ENCODE measurements around the gene PPME1. TPM values are rescaled to one million over a fixed set of nuclear protein-coding genes. Genes with fewer than 3 reads are reported as not detected.

PPME1 gene
- total RNA-seq, 1 donor from 2014 or later = 63.2 TPM

DNA sequence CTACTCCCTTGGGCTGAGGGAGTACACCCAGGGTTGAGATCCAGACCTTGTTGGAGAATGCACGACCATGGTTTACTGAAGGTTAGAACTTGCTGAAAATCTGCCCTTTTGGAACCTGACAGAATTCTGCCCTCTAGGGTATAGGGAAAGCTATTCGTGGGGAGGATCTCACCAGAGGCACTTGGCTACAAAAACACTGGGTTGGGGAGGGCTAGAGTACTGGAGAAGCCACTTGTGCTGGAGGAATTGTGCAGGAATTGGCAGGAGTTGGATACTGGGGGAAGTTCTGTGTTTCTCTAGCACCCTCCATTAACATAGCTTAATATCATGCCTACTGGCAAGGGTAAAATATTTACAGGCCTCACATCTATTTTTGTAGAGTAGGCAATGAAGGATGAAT lies 55.8 kb downstream of the PPME1 start:
- DNase-seq (ENCODE audit: low spot score) = no peak

DNA sequence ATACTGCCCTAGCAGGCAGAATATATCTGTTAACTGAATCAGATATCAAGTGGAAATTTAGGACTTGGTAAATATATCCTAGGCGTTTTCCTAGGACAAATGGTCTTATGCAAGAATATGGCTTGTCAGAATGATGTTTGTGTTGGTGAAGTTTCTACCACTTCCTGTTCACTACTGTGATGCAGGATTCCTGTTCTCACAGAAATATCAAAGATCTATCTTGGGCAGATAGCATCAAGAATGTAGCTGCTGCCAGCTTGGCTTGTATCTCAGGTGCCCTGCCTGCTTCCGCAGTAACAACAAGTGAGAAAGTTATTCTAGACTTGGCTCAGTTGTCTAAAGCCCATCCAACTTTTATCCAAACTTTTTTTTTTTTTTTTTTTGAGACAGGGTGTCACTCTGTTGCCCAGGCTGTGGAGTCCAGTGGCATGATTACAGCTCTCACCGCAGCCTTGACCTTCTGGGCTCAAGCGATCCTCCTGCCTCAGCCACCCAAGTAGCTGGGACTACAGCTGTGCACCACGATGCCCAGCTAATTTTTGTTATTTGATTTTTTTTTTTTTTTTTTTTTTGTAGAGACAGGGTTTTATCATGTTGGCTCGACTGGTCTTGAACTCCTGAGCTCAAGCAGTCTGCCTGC lies 61.3 kb downstream of the PPME1 start:
- DNase-seq (ENCODE audit: low spot score) = no peak

DNA sequence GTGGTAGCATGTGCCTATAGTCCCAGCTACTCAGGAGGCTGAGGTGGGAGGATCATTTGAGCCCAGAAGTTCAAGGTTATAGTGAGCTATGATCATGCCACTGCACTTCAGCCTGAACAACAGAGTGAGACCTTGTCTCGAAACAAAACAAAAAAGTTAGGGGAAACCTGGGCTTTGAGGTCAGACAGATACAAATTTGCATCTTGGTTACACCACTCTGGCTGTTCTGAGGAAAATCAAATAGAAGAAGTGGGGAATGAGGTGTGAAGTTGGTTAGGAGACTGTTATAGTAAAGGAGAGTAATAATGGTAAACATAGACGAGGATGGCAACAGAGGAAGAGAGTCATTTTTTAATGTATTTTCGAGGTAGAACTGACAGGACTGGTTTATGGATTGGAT lies 62.6 kb downstream of the PPME1 start:
- no peak for DNase-seq (ENCODE audit: low spot score)

DNA sequence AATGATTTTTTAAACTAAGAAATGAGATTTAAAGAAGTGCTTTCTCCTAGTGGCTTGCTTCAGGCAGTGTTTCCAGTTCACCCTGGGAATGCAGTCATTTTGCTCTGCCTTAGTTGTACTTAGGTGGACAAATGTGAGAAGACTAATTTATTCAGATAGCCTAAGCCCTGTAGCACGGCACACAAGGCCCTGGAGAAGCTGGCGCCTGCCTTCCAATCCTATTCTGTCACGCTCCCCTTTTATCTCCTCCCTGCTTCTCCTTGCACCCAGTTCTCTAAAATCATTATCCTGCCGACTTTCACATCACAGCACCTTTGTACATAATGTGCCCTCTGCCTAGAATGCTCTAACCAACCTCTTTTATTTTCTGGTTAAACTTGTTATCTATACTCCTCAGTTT lies 64.0 kb downstream of the PPME1 start:
- DNase-seq (ENCODE audit: low spot score) = no peak

DNA sequence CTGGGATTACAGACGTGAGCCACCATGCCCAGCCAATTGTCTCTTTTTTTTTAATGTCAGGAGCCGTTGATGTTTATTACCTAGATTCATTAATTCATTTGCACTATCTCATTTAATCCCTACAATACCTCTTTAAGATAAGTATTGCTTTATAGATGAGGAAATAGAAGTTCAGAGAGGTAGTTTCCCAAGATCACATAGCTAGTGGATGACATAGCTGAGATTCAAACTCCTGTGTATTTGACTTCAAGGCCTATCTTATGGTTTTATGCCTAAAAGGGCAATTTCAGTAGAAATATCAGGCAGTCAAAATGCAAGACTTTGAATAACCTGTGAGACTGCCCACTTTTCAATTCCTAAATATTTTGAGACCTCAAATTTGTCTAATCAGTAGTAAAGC lies 66.5 kb downstream of the PPME1 start:
- DNase-seq (ENCODE audit: low spot score) = no peak

DNA sequence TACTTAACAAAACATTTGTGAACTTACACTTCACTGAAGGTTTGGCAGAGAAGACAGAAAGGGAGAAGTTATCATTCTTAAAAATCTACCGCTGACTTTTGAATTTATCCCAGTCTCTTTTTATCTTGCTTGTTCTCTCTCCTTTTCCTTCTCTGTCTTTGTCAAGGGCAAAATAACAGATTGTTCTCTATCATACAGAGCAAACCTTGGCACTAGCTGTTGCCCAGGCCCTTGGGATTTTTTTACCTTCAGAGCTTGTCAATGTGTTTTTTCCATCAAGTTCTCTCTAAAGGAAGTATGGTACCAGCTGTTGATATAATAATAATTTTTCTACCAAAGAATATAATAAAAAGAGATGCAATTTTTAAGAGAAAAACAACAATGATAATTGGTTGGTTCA lies 67.2 kb downstream of the PPME1 start:
- no peak for DNase-seq (ENCODE audit: low spot score)

DNA sequence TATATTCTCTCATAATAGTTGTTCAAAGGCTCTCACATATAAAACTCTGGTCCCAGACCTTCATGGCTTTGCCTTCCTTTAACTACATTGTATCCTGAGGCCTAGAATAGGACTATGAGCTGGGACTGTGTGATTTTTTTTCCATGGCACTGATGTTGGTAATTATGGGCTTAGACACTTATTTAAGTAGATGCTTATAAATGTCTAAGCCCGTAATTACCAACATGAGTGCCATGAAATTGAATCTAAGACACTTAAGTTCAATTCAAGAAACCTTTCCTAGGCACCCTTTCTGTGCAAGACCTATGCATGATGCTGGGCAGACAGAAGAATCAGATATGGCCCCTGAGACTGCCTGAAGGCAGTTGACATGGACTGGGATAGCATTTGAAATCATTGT lies 77.4 kb downstream of the PPME1 start:
- no peak for DNase-seq (ENCODE audit: low spot score)

DNA sequence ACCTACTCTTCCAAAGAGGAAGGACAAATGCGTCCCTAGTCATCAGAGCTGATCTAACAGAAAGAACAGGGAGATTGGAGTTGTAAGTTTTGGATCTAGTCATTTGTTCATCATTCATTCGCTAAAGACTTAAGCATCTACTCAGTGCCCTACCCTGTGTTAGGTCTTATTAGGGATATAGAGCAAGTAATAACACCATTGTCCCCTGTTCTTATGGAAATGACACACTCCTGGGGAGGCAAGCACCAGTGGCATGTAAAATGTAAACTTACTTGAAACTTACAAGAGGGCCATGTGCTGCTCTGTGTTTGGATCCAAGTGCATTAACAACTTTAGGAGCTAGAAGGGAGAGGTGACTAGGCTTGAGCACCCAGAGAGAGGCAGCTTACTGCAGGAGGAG lies 78.4 kb downstream of the PPME1 start:
- no peak for DNase-seq (ENCODE audit: low spot score)

DNA sequence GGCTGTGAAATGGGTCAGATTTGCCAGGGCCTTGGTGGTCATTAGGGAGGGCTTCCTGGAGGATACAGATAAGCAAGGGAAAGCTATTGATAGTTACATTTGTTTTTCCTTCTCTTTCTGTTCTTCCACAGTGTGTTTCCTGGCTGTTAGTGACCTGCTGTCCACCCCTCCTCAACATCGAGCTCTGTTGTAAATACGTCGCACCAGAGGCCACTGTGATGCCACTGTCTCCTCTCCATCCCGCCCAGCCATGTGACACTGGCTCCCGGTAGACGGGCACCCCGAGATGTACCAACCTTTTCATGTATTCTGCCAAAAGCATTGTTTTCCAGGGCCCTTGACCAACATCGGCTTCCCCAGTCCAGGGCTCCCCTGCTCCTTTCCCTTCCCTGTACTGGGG lies 82.3 kb downstream of the PPME1 start:
- DNase-seq (ENCODE audit: low spot score) = no peak

DNA sequence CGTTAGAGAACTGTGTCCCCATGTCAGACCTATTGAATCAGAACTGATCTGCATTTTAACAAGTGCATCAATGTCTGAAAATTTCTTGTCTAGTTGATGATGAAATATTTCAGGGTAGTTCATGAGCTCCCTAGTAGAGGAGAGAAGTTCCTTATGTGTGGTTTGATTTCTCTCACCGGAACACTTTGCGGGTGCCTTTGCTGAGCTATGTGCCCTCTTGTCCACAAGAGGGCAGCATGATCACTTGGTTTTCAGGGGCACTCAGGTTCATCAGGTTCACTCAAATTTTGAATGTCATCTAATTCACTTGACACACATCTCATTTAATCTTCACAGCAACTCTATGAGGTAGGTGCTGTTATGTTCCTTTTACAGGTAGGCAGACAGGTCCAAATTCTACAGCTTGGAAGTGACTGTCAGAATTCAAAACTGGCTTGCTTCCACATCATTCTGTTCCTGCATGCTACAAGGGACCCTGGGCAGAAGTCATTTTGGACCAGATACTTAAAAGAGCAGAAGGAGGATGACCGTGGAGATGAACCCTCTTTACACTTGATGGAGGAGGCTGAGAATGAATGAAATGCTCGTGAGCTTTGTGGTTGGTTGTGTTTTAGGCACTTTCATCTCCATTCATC lies 84.8 kb downstream of the PPME1 start:
- DNase-seq (ENCODE audit: low spot score) = peak; percentile 69

DNA sequence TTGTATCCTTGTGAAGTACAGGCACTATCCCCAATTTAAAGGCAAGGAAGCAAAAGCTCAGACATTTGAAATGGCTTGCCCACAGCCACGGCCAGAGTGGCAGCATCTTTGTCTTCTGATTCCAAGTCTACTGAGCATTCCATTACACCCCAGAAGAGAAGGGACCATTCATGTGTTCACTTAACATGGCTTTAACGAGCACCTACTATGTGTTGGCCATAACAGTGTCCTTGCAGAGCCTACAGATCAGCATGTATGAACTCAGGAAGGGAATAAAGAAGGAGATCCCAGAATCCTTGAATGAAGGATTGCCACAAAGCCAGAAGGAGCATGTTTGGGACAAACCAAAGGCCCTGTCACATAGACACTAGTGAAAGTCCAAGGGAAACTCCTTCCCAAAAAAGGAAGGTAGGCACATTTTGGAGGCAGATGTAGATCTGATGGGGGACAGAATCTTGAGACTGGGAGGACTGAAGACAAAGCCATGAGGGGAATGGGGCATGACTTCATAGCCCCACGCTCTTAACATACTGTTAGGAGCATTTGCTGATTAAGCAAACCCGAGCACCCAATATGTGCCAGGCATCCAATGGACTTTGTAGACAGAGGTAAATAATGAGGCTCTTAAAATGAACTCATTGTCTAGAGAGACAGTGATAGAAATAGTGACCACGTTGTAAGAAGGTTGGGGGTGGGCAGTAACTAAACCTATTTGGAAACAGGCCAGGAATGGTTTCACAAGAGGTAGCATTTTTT lies 85.5 kb downstream of the PPME1 start:
- DNase-seq (ENCODE audit: low spot score) = no peak

DNA sequence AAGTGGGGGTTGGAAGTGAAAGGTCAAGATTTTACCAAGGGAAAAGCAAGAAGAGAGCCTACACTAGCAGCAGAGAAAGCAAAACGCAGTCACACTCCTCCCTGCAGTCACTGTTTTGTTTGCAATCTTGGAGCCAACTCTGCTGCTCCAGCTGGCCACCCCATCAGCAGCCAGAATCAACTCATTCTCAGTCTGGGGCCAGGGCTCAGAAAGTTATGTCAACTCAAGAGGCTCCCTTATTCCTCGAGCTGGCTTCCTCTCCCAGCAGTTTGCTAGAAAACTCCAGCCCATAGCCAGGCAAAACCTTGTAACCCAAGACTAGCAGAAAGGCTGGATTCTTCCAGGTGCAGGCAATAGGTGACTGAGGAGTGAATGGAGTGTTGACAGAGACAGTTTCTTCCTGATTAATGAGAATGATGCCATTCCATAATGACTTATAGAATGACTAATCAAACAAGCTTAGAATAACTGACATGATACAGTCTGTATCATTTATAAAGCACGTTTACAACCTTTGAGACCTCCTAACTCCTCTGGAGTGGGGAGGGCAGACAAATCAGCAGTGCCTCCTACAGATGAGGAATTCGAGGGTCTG lies 87.0 kb downstream of the PPME1 start:
- DNase-seq (ENCODE audit: low spot score) = peak; percentile 54

DNA sequence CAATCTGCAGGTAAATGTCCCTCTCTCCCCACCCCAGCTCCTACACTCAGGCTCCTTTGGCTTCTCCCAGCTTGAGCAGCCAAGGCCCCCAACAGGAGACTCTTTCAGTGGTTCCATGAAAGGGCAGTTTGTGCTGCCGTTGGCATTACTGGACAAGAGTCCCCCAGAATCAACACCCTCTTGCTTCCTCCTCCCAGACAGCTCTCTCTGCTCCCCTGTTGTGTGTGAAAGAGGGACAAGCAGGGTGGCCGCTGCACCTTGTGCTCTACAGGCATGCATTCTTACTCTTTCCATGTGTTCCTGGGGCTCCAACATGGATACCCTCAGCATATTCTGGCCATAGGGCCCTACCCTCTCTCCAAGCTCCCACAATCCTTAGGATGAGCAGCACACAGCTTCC lies 91.6 kb downstream of the PPME1 start:
- no peak for DNase-seq (ENCODE audit: low spot score)

DNA sequence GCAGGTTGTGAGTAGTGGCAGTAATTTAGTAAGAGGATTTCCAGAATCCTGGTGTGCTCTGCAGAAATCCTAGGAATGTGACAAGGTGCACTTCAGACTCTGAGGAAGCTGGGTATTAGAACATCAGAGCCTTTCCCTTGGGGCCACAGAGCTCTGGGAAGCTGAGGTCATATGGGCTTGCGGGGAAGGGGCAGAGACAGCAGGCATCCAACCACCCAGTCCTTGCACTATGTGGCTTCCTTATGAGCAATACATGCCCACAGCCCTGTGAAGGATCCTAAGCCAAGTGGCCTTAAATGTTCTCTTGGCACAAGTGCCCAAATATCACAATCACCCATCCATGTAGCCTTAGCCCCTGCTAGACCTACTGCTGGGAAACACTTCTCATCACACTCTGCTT lies 94.2 kb downstream of the PPME1 start:
- no peak for DNase-seq (ENCODE audit: low spot score)

DNA sequence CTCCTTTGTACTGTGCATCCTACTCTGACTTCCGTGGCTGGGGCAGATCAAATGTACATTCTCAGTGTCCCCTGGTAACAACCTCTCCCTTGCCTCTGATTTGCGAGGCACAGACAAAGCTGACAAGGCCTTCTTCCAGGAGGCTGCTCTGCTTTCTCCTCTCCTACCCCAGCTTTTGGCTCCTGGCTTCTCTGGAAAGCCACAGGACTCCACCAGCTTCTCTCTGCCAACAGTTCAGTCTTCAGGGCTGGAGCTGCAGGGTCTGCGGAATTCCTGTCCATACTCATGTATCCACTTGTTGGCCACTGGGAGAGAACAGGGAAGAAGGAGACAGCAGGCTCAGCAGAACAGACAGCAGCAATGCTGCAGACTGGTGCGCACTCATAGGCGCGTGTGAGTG lies 95.9 kb downstream of the PPME1 start:
- DNase-seq (ENCODE audit: low spot score) = no peak

DNA sequence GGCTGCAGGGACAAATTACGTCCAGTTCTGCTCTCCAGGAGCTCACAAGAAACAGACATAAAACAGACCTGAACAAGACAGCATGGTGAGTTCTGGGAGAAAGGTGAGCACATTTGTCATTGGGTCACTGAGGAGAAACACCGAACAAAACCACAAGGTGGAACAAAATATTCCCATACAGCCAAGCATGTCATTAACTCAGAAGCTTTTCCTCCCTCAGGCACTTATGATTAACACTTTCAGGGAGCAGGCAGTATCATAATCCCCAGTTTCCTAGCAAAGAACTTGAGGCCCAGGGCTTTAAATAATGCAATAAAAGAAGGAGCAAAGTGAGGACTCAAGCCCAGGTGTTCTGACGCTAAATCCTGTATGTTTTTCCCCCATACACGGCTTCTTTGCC lies 97.4 kb downstream of the PPME1 start:
- DNase-seq (ENCODE audit: low spot score) = no peak

DNA sequence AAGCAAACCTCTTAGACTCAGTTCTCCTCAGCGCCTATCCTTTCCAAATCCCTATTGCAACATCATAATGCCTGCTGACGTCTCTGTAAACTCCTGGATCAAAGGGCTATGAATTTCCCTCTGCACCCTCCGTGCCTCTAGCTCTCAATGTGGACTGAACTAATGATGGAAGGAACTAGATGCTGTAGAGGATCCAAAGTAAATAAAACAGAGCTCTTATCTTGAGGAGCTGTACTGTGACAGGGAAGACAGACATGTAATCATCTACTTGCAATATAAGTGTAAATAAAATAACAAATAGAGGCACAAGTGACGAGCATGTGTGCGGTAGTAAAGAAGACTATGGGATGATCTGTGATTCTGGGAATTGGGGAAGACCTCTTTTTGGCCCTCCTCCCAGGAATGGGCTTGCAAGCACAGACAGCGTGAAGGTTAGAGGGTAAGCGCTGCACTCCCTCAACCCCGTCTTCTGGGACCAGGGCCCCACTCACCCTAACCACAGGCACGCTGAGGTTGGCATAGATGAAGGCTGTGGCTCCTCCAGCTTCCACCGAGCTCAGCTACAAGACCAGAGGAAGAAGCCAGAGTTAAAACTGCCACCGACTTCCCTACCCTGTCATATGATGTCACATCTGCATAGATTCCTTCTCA lies 98.2 kb downstream of the PPME1 start:
- DNase-seq (ENCODE audit: low spot score) = no peak

DNA sequence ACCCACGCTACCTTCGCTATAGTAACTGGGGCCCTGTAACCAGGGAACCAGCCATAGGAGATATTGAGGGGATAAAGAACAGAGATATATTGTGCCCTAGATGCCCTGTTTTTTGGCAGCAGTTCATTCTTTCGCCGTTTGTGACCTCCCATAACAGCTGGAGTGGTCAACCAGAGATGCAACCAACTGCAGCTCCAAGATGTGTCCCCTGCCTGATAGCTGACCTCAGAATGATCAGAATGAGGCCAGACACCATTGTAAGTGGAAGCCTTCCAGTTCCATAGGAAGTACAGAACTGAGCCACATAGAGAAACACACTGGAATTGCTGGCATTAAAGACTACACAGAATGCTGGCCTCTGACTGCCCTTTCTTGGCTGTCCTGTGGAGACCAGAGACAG lies 101.2 kb downstream of the PPME1 start:
- no peak for DNase-seq (ENCODE audit: low spot score)

DNA sequence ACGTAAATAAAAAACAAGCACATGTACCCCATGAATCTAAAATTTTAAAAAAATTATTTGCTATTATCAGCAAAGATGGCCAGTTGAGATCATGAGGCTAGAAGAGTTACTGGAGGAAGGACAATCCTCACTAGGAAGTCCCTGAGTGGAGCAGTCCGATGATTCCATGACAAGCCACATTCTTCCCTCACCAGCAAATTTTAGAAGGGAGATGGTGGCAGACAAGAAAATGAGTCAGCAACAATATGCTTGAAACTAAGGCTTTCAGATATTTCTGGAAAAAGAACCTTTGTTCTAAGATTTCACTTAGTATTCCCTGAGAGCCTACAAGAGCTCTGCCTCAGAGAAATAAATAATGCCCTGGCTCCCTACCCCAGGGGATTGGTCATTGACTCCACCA lies 105.5 kb downstream of the PPME1 start:
- no peak for DNase-seq (ENCODE audit: low spot score)

DNA sequence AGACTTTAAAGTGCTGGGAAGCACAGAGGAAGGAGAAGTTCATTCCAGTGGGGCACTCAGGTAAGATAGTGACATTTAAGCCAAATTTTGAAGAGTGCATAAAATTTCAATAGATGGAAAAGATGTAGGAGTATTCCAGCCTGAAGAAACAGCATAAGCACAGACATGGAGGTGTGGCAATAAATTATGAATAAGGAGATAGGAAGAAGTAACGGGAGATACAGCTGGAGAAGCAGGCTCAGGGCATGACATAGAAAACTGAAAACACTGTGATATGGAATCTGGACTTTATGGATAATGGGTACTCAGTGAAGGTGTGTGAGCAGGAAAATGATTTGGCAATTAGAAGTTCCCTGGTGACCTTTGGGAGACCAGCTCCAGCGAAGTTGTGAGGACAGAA lies 107.0 kb downstream of the PPME1 start:
- no peak for DNase-seq (ENCODE audit: low spot score)

DNA sequence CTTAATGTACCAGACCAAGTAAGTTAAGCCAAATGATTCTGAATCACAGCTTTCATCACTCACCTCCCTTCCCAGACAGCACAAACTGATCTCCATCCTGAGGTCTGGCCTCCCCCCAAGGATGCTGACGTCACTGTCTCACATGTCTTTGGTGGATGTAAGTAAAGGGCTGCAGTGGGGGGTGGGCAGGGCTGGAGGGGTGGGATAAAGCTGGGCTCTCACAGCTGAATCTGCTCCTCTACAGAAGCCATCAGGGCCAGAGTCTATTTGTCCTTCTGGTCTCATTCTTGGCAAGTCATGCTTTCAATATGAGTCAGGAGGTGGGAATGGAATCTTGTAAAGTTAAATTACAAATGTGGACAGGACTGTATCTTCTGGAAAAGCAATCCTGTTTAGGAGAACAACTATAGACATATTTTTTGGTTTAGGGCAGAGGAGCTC lies 107.7 kb downstream of the PPME1 start:
- DNase-seq (ENCODE audit: low spot score) = peak; percentile 57

DNA sequence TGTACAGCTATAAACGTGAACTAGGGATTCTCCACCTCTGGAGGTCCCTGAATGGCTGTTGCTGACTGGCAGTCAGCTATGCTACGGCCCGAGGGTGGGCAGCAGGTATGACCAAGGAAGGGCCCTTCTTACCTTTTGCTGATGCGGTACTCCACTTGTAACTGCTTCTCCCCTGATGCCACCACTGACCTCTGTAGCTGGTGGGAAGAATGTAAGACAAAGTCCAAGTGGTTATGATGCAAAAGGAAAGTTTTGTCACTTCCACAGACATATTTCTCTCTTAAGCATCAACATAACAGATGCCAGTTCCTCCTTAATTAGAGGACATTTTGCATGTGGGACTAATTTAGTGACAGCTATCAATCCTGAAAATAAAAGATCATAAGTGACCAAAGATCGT lies 108.2 kb downstream of the PPME1 start:
- no peak for DNase-seq (ENCODE audit: low spot score)
